ENCODE data around the gene ANO7. TPM values are rescaled to one million over a fixed set of nuclear protein-coding genes. Genes with fewer than 3 reads are reported as not detected.

ANO7 gene, protein sequence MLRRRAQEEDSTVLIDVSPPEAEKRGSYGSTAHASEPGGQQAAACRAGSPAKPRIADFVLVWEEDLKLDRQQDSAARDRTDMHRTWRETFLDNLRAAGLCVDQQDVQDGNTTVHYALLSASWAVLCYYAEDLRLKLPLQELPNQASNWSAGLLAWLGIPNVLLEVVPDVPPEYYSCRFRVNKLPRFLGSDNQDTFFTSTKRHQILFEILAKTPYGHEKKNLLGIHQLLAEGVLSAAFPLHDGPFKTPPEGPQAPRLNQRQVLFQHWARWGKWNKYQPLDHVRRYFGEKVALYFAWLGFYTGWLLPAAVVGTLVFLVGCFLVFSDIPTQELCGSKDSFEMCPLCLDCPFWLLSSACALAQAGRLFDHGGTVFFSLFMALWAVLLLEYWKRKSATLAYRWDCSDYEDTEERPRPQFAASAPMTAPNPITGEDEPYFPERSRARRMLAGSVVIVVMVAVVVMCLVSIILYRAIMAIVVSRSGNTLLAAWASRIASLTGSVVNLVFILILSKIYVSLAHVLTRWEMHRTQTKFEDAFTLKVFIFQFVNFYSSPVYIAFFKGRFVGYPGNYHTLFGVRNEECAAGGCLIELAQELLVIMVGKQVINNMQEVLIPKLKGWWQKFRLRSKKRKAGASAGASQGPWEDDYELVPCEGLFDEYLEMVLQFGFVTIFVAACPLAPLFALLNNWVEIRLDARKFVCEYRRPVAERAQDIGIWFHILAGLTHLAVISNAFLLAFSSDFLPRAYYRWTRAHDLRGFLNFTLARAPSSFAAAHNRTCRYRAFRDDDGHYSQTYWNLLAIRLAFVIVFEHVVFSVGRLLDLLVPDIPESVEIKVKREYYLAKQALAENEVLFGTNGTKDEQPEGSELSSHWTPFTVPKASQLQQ
- total RNA-seq (under 1 TPM; 0.14 to 0.25 TPM), total RNA-seq (0 to 3.4 (median 0.33) reads per million in 172 experiments)
- polyA plus RNA-seq (2013, experiment 1 of 2): 0.18 TPM
- polyA plus RNA-seq (2013, experiment 2 of 2): 0.26 TPM

DNA sequence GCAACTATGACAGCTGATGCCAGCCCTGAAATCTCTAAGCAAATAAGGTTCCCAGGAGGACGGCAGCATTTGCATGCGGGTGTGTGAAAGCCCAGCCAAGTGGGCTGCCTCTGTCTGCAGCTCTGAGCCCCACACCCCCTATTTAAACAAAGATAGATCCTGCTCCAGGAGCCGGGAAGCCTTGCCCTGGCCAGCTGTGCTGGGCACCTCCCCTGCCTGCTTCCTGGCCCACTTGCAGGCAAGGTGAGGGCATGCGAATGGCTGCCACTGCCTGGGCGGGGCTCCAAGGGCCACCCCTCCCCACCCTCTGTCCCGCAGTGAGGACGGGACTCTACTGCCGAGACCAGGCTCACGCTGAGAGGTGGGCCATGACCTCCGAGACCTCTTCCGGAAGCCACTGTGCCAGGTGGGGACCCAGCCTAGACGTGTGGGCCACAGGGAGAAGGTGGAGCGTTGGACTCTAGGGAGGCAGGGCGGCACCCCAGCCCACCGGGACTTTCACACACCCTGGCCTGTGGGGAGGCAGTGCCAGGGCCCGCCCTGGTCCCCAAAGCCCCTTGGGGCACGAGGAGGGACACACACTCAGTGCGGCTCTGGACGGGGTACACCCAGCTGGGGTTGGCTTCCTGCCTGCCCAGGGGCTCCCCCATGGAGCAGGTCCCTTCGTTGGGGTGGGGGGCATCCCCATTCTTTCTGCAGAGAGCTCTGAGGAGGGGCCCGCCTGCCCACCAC is at the start of gene ANO7:
Gene ANO7, plus strand, starts transcription at position 317 of the 732 bp plus-strand sequence. CDS start 1,387 bp downstream, outside the sequence.
- intact Hi-C loops (cut with DNase I, micrococcal nuclease): no loop called here
- H3K4me3 ChIP-seq (ENCODE audit: low read length): no peak within 1 kb of the TSS

DNA sequence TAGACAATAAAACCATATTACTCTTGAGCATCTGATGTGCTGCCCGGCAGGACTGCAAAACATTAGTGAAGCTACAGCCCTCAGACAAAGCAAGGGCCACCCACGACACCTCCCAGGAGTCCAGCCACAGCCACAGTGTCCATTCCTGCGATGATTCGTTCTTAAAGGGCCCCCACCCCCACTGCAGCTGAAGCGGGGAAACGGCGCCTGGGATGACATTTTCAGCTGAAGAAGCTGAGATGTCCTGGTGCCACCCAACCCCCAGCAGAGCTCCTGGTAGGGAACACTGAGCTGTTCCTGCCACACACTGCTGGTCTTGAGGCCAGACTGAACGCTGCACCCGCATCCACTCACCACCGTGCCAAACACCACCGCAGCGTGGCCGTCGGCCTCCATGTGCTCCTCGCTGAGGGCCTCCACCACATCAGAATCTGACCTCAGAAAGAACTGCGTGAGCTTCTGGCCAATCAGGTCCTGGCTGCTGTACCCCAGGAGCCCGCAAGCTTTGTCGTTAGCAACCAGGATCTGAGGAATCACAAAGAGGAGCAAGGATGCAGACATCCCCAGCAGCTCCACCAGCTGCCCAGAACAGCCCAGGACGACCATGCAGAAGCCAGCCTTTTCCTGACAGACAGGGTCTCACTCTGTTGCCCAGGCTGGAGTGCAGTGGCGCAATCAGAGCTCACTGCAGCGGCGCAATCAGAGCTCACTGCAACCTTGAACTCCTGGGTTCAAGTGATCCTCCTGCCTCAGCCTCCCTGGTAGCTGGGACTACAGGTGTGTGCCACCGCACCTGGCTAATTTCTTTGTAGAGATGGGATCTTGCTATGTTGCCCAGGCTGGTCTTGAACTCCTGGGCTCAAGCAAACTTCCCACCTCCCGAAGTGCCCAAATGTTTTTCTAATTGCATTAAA is 48.7 kb upstream of the ANO7 start:
- ATAC-seq (ENCODE audit: poor library complexity): no peak
- intact Hi-C loops (cut with DNase I, micrococcal nuclease): no loop called here
- Mint-ChIP-seq H3K36me3 (ENCODE audit: low read depth) (peaks cover 58% of the 10 kb centered on the region), H3K27me3 (no peaks in the 10 kb centered on the region), H3K27ac (no peak overlapping the region), H3K4me1 (ENCODE audit: low read depth) (no peaks in the 10 kb centered on the region), H3K9me3 (no peaks in the 10 kb centered on the region), H3K4me3 (no peak overlapping the region)
- Histone ChIP-seq H3K4me1 (ENCODE audit: insufficient read depth, low read length) (no peaks in the 10 kb centered on the region), H3K27me3 (ENCODE audit: control insufficient read depth in 1 of 2, insufficient read depth in 2 of 2, low read length in 2 of 2) (no peaks in the 10 kb centered on the region), H3K36me3 (ENCODE audit: insufficient read depth, low read length) (peaks cover 62% of the 10 kb centered on the region), H3K4me3 (ENCODE audit: low read length) (no peak overlapping the region), H3K9me3 (ENCODE audit: control insufficient read depth in 1 of 2, insufficient read depth in 1 of 2, low read length in 2 of 2) (no peaks in the 10 kb centered on the region), H3K27ac (ENCODE audit: low read depth in 1 of 2, low read length in 2 of 2) (no peak overlapping the region)
- TF ChIP-seq, protein P1, sequence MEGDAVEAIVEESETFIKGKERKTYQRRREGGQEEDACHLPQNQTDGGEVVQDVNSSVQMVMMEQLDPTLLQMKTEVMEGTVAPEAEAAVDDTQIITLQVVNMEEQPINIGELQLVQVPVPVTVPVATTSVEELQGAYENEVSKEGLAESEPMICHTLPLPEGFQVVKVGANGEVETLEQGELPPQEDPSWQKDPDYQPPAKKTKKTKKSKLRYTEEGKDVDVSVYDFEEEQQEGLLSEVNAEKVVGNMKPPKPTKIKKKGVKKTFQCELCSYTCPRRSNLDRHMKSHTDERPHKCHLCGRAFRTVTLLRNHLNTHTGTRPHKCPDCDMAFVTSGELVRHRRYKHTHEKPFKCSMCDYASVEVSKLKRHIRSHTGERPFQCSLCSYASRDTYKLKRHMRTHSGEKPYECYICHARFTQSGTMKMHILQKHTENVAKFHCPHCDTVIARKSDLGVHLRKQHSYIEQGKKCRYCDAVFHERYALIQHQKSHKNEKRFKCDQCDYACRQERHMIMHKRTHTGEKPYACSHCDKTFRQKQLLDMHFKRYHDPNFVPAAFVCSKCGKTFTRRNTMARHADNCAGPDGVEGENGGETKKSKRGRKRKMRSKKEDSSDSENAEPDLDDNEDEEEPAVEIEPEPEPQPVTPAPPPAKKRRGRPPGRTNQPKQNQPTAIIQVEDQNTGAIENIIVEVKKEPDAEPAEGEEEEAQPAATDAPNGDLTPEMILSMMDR (IDR thresholded peaks at IDR 0.05): no peak
- no peak for DNase-seq
- ChIA-PET CTCF (no interaction called here), POLR2A (no interaction called here)

More for the DNA sequence above, at the start of gene ANO7:
- no peak for ATAC-seq (ENCODE audit: poor library complexity)
- CTCF ChIA-PET: no interaction called here
- H3K4me1 ChIP-seq (ENCODE audit: insufficient read depth, low read length): no peaks in the 10 kb centered on the region
- DNase-seq: no peak
- Mint-ChIP-seq H3K36me3 (ENCODE audit: low read depth) (peaks cover 2% of the 10 kb centered on the region), H3K27me3 (no peaks in the 10 kb centered on the region), H3K4me3 (no peak within 1 kb of the TSS), H3K27ac (no peak within 1 kb of the TSS), H3K4me1 (ENCODE audit: low read depth) (no peaks in the 10 kb centered on the region), H3K9me3 (no peaks in the 10 kb centered on the region)
- H3K9me3 ChIP-seq (ENCODE audit: control insufficient read depth in 1 of 2, insufficient read depth in 1 of 2, low read length in 2 of 2): no peaks in the 10 kb centered on the region
- H3K36me3 ChIP-seq (ENCODE audit: insufficient read depth, low read length): peaks cover 2% of the 10 kb centered on the region
- no peaks in the 10 kb centered on the region for H3K27me3 ChIP-seq (ENCODE audit: control insufficient read depth in 1 of 2, insufficient read depth in 2 of 2, low read length in 2 of 2)
- POLR2A ChIA-PET: no interaction called here
- TF ChIP-seq, protein P1 (IDR thresholded peaks at IDR 0.05): no peak
- H3K27ac ChIP-seq (ENCODE audit: low read depth in 1 of 2, low read length in 2 of 2): no peak within 1 kb of the TSS

Data from CD4-positive, alpha-beta T cell (primary cell).